PC-9 (cell line): ENCODE data around the gene TMEM123. TPM values are rescaled to one million over a fixed set of nuclear protein-coding genes. Genes with fewer than 3 reads are reported as not detected.

Source experiments
- BruUV-seq: library from RNA; stranded (reverse); fragments of 400-500 nt; replicated peaks from 2 replicates; lab custom pipeline; 2021; lab: Mats Ljungman, UMichigan
- CTCF ChIA-PET: fragments of 300-600 bp; sonication (Branson Sonifier 250); formaldehyde crosslinking; loops from one replicate; lab custom pipeline; 2022; ENCODE audit warnings: antibody characterized with exemption; lab: Charles Lee
- POLR2A ChIA-PET: fragments of 300-600 bp; sonication (Branson Sonifier 250); formaldehyde crosslinking; loops from one replicate; lab custom pipeline; 2022; ENCODE audit warnings: antibody characterized with exemption; ENCODE audit not compliant: unreplicated experiment; lab: Charles Lee
- DNase-seq, 2 experiments: peaks; one replicate each; pipeline versions ENCODE4 v3.0.0 to v3.0.0-alpha.2; 2015 to 2022; ENCODE audit warnings: mixed read lengths in 1 of 2
- H2AFZ ChIP-seq: fragments of 200-600 bp; sonication (generic); 2 replicates; pipeline ENCODE4 v1.8.1; 2017; ENCODE audit warnings: antibody characterized with exemption
- H3F3A ChIP-seq: fragments of 200-600 bp; sonication (generic); 2 replicates; pipeline ENCODE4 v1.8.1; 2017; ENCODE audit warnings: antibody characterized with exemption, mild to moderate bottlenecking, low read depth; ENCODE audit not compliant: insufficient read depth
- H3K27ac ChIP-seq: fragments of 200-600 bp; sonication (generic); 2 replicates; pipeline ENCODE4 v1.6.1; 2016; ENCODE audit warnings: mixed run types
- H3K27me3 ChIP-seq: fragments of 200-600 bp; sonication (generic); 2 replicates; pipeline ENCODE4 v1.6.1; 2016; ENCODE audit warnings: low read depth, mixed run types; ENCODE audit not compliant: insufficient read depth
- H3K36me3 ChIP-seq: fragments of 200-600 bp; sonication (generic); 2 replicates; pipeline ENCODE4 v1.6.1; 2016; ENCODE audit warnings: low read depth, mixed run types
- H3K4me1 ChIP-seq: fragments of 200-600 bp; sonication (generic); replicated peaks from 2 replicates; pipeline ENCODE4 v1.6.1; 2016; ENCODE audit warnings: mixed run types; ENCODE audit not compliant: insufficient read depth
- H3K4me2 ChIP-seq: fragments of 200-600 bp; sonication (generic); 2 replicates; pipeline ENCODE4 v1.6.1; 2017; ENCODE audit warnings: mixed run types
- H3K4me3 ChIP-seq: fragments of 200-600 bp; sonication (generic); 2 replicates; pipeline ENCODE4 v1.6.1; 2016; ENCODE audit warnings: mixed run types
- H3K79me2 ChIP-seq: fragments of 200-600 bp; sonication (generic); 2 replicates; pipeline ENCODE4 v1.6.1; 2017; ENCODE audit warnings: low read depth, mixed run types
- H3K9me2 ChIP-seq: fragments of 200-600 bp; sonication (generic); 2 replicates; pipeline ENCODE4 v1.8.1; 2017; ENCODE audit warnings: mild to moderate bottlenecking; ENCODE audit not compliant: insufficient read depth
- H3K9me3 ChIP-seq: fragments of 200-600 bp; sonication (generic); 2 replicates; pipeline ENCODE4 v1.8.1; 2016; ENCODE audit warnings: low read depth; ENCODE audit not compliant: insufficient read depth
- H4K20me1 ChIP-seq: fragments of 200-600 bp; sonication (generic); 2 replicates; pipeline ENCODE4 v1.8.1; 2017; ENCODE audit not compliant: insufficient read depth
- EZH2 ChIP-seq: fragments of 200-600 bp; sonication (generic); IDR thresholded peaks from 2 replicates; pipeline ENCODE4 v1.8.0; 2017; ENCODE audit warnings: antibody characterized with exemption, low read depth
- intact Hi-C: fragments of 100-400 bp; cut with micrococcal nuclease; formaldehyde crosslinking; loops from one replicate; pipeline ENCODE4 v1.10.0; 2022; ENCODE audit not compliant: unreplicated experiment
- total RNA-seq: library from RNA; stranded (reverse); gene quantifications from 2 replicates; pipeline ENCODE4 v1.2.3, GENCODE V29; 2021
- TF ChIP-seq, protein P1 (sequence below): fragments of 200-600 bp; sonication (generic); conservative IDR thresholded peaks from 2 replicates; pipeline ENCODE4 v1.6.1; 2017; ENCODE audit warnings: mixed run types, antibody characterized with exemption, mild to moderate bottlenecking, moderate library complexity

Gene TMEM123
- total RNA-seq, 1 experiment from 2014 or later, result 201 TPM

DNA sequence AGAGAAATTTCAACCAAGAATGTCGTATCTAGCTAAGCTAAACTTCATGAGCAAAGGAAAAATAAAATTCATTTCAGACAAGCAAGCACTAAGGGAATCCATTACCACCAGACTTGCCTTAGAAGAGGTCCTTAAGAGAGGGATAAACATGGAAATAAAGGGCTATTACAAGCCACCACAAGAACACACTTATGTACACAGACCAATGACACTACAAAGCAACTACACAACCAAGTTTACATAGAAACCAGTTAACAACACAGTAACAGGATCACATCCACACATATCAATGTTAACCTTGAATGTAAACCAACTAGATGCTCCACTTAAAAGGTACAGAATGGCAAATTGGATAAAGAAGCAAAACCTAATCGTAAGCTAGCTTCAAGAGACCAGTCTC is 38.0 kb downstream of the TMEM123 start:
- no peaks in the 10 kb centered on the region; the same call in 1 of the 2 replicates for H3K4me1 ChIP-seq
- H2AFZ ChIP-seq, result no peak overlapping the region
- no peaks in the 10 kb centered on the region for H3K27me3 ChIP-seq
- no peak overlapping the region for H3K4me3 ChIP-seq
- H3K4me2 ChIP-seq, result no peak overlapping the region
- peaks cover 8% of the 10 kb centered on the region; the same call in 1 of the 2 replicates for H3K9me3 ChIP-seq
- POLR2A ChIA-PET, result no interaction called here
- H3K79me2 ChIP-seq, result peaks cover 85% of the 10 kb centered on the region
- TF ChIP-seq, protein P1, sequence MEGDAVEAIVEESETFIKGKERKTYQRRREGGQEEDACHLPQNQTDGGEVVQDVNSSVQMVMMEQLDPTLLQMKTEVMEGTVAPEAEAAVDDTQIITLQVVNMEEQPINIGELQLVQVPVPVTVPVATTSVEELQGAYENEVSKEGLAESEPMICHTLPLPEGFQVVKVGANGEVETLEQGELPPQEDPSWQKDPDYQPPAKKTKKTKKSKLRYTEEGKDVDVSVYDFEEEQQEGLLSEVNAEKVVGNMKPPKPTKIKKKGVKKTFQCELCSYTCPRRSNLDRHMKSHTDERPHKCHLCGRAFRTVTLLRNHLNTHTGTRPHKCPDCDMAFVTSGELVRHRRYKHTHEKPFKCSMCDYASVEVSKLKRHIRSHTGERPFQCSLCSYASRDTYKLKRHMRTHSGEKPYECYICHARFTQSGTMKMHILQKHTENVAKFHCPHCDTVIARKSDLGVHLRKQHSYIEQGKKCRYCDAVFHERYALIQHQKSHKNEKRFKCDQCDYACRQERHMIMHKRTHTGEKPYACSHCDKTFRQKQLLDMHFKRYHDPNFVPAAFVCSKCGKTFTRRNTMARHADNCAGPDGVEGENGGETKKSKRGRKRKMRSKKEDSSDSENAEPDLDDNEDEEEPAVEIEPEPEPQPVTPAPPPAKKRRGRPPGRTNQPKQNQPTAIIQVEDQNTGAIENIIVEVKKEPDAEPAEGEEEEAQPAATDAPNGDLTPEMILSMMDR, result no peak
- TF ChIP-seq EZH2, result no peak
- CTCF ChIA-PET, result no interaction called here
- H3K36me3 ChIP-seq, result 0 out of 2 replicates have a peak, but pooled peaks cover 7% of the 10 kb centered on the region
- H3F3A ChIP-seq, result peaks cover 4% of the 10 kb centered on the region; the same call in 1 of the 2 replicates
- H4K20me1 ChIP-seq, result 0 out of 2 replicates have a peak, but pooled peaks cover 12% of the 10 kb centered on the region
- H3K27ac ChIP-seq, result no peak overlapping the region
- no peak for DNase-seq
- no peaks in the 10 kb centered on the region for H3K9me2 ChIP-seq
- intact Hi-C loops, result no loop called here
- no TSS peak for BruUV-seq

DNA sequence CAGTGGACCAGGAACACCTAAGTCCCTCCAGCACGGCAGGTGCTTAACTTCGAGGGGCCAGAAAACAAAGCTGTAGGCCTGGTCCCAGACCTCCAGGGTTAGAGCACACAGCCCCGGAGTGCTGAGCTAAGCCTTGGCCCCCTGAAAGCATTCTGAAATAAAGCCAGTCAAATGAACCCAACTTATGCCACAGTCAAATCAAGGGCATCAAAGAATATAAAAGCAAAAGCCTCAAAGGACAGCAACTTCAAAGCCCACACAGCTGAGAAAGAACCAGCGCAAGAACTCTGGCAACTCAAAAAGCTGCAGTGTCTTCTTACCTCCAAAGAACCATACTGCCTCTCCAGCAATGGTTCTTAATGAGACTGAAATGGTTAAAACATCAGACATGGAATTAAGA is 39.1 kb downstream of the TMEM123 start:
- DNase-seq, result no peak
- ChIA-PET CTCF (no interaction called here), POLR2A (no interaction called here)
- BruUV-seq, result no TSS peak
- peaks cover 4% of the 10 kb centered on the region for H3F3A ChIP-seq
- peaks cover 3% of the 10 kb centered on the region for H3K4me1 ChIP-seq
- no peaks in the 10 kb centered on the region for H3K27me3 ChIP-seq
- H4K20me1 ChIP-seq, result 0 out of 2 replicates have a peak, but pooled peaks cover 14% of the 10 kb centered on the region
- H3K27ac ChIP-seq, result no peak overlapping the region
- H3K9me3 ChIP-seq, result peaks cover 5% of the 10 kb centered on the region; the same call in 1 of the 2 replicates
- H2AFZ ChIP-seq, result no peak overlapping the region
- H3K79me2 ChIP-seq, result peaks cover 78% of the 10 kb centered on the region
- no peak overlapping the region for H3K4me2 ChIP-seq
- 0 out of 2 replicates have a peak, but pooled peaks cover 7% of the 10 kb centered on the region for H3K36me3 ChIP-seq
- intact Hi-C loops, result no loop called here
- TF ChIP-seq, protein P1, result no peak
- TF ChIP-seq EZH2, result no peak
- no peaks in the 10 kb centered on the region for H3K9me2 ChIP-seq
- no peak overlapping the region for H3K4me3 ChIP-seq

DNA sequence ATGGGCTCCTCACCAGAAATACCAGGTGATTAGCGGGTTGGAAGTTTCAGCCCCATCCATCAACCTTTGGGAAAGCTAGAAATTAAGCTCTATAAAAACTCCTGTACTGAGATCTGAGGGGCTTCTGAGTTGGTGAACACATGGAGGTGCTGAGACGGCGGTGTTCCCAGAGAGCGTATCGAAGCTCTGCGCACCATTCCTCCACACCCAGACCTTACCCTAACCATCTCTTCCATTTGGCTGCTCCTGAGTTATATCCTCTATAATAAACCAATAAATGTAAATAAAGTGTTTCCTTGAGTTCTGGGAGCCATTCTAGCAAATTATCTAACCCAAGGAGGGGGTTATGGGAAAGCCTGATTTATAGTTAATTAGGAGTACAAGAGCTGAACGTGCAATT is 41.4 kb downstream of the TMEM123 start:
- BruUV-seq, result no TSS peak
- Histone ChIP-seq H2AFZ (no peak overlapping the region), H3K27ac (no peak overlapping the region), H3K4me1 (peaks cover 13% of the 10 kb centered on the region), H3F3A (peaks cover 4% of the 10 kb centered on the region), H3K9me2 (no peaks in the 10 kb centered on the region), H3K9me3 (no peaks in the 10 kb centered on the region; the same call in 1 of the 2 replicates), H3K27me3 (no peaks in the 10 kb centered on the region), H3K4me2 (no peak overlapping the region), H3K79me2 (peaks cover 74% of the 10 kb centered on the region), H4K20me1 (0 out of 2 replicates have a peak, but pooled peaks cover 25% of the 10 kb centered on the region), H3K4me3 (no peak overlapping the region), H3K36me3 (no peaks in the 10 kb centered on the region)
- ChIA-PET CTCF (no interaction called here), POLR2A (no interaction called here)
- TF ChIP-seq EZH2, result no peak
- TF ChIP-seq, protein P1, result no peak
- no peak for DNase-seq
- intact Hi-C loops, result no loop called here
